Measurements from ENCODE around the gene NAP1L4.
A peak's percentile ranks its signal among the peaks of the same experiment; 100 is the strongest.
"Not testable (repeated sequence)": the region's sequence is repeated elsewhere in the genome, so short reads cannot be mapped to it uniquely, and the experiment has no call there.

Gene NAP1L4

GRCh38 chr11:2910401-2910955 is 81.7 kb downstream of the NAP1L4 start:
- Mint-ChIP-seq H3K4me3 (no peak overlapping the region), H3K4me1 (no peaks in the 10 kb centered on the region), H3K27me3 (ENCODE audit: low read depth) (peaks cover 5% of the 10 kb centered on the region), H3K9me3 (peaks cover 6% of the 10 kb centered on the region), H3K36me3 (ENCODE audit: low read depth) (no peaks in the 10 kb centered on the region), H3K27ac (no peak overlapping the region)
- no peak for TF ChIP-seq CTCF (IDR thresholded peaks at IDR 0.05; ENCODE audit: unreplicated experiment in 3 of 3)

- no peak for TF ChIP-seq CTCF (IDR thresholded peaks at IDR 0.05; ENCODE audit: unreplicated experiment in 3 of 3)
- Mint-ChIP-seq H3K27ac (no peak overlapping the region), H3K36me3 (ENCODE audit: low read depth) (peaks cover 5% of the 10 kb centered on the region), H3K9me3 (peaks cover 11% of the 10 kb centered on the region), H3K4me1 (no peaks in the 10 kb centered on the region), H3K4me3 (no peak overlapping the region), H3K27me3 (ENCODE audit: low read depth) (peaks cover 8% of the 10 kb centered on the region)
Observed at GRCh38 chr11:2909133-2909902, 82.8 kb downstream of the NAP1L4 start.

GRCh38 chr11:2908130-2908529 is 84.0 kb downstream of the NAP1L4 start:
- Mint-ChIP-seq H3K27ac (no peak overlapping the region), H3K4me1 (peaks cover 5% of the 10 kb centered on the region), H3K4me3 (no peak overlapping the region), H3K27me3 (ENCODE audit: low read depth) (peaks cover 16% of the 10 kb centered on the region), H3K9me3 (peaks cover 11% of the 10 kb centered on the region), H3K36me3 (ENCODE audit: low read depth) (peaks cover 5% of the 10 kb centered on the region)
- TF ChIP-seq CTCF (IDR thresholded peaks at IDR 0.05; ENCODE audit: unreplicated experiment in 3 of 3), result no peak

- not testable (repeated sequence) for H3K4me1 Mint-ChIP-seq; H3K27ac Mint-ChIP-seq; H3K36me3 Mint-ChIP-seq (ENCODE audit: low read depth); H3K4me3 Mint-ChIP-seq
- H3K27me3 Mint-ChIP-seq (ENCODE audit: low read depth), result peaks cover 11% of the 10 kb centered on the region
- peaks cover 11% of the 10 kb centered on the region for H3K9me3 Mint-ChIP-seq
Observed at GRCh38 chr11:2905299-2905698, 86.8 kb downstream of the NAP1L4 start.

- no peak for TF ChIP-seq CTCF (IDR thresholded peaks at IDR 0.05; ENCODE audit: unreplicated experiment in 3 of 3)
- peak overlapping the region in 1 of 3 experiments; percentile 19 for H3K27ac Mint-ChIP-seq
- peaks cover 11% of the 10 kb centered on the region for H3K9me3 Mint-ChIP-seq
- peak overlapping the region; percentile 20 to 76 (median 69) for H3K4me3 Mint-ChIP-seq
- H3K4me1 Mint-ChIP-seq, result peaks cover 5% of the 10 kb centered on the region
- H3K36me3 Mint-ChIP-seq (ENCODE audit: low read depth), result peaks cover 5% of the 10 kb centered on the region
- peaks cover 20% of the 10 kb centered on the region for H3K27me3 Mint-ChIP-seq (ENCODE audit: low read depth)
Observed at GRCh38 chr11:2904153-2905052, 87.7 kb downstream of the NAP1L4 start.

- H3K4me3 Mint-ChIP-seq, result peak overlapping the region; percentile 63 to 76 (median 69)
- peaks cover 5% of the 10 kb centered on the region for H3K36me3 Mint-ChIP-seq (ENCODE audit: low read depth)
- peaks cover 11% of the 10 kb centered on the region for H3K9me3 Mint-ChIP-seq
- H3K27ac Mint-ChIP-seq, result peak overlapping the region in 1 of 3 experiments; percentile 3
- TF ChIP-seq CTCF (IDR thresholded peaks at IDR 0.05; ENCODE audit: unreplicated experiment in 3 of 3), result no peak
- H3K4me1 Mint-ChIP-seq, result peaks cover 5% of the 10 kb centered on the region
- H3K27me3 Mint-ChIP-seq (ENCODE audit: low read depth), result peaks cover 24% of the 10 kb centered on the region
Observed at GRCh38 chr11:2903672-2904011, 88.5 kb downstream of the NAP1L4 start.
